PC-9 (cell line): ENCODE data around the gene CLDN6. TPM values are rescaled to one million over a fixed set of nuclear protein-coding genes. Genes with fewer than 3 reads are reported as not detected.

ENCODE experiments used
- BruUV-seq: library from RNA; stranded (reverse); fragments of 400-500 nt; replicated peaks from 2 replicates; lab custom pipeline; 2021; lab: Mats Ljungman, UMichigan
- CTCF ChIA-PET: fragments of 300-600 bp; sonication (Branson Sonifier 250); formaldehyde crosslinking; loops from one replicate; lab custom pipeline; 2022; ENCODE audit warnings: antibody characterized with exemption; lab: Charles Lee
- POLR2A ChIA-PET: fragments of 300-600 bp; sonication (Branson Sonifier 250); formaldehyde crosslinking; loops from one replicate; lab custom pipeline; 2022; ENCODE audit warnings: antibody characterized with exemption; ENCODE audit not compliant: unreplicated experiment; lab: Charles Lee
- DNase-seq, 2 experiments: peaks; one replicate each; pipeline versions ENCODE4 v3.0.0 to v3.0.0-alpha.2; 2015 to 2022; ENCODE audit warnings: mixed read lengths in 1 of 2
- H2AFZ ChIP-seq: fragments of 200-600 bp; sonication (generic); 2 replicates; pipeline ENCODE4 v1.8.1; 2017; ENCODE audit warnings: antibody characterized with exemption
- H3F3A ChIP-seq: fragments of 200-600 bp; sonication (generic); 2 replicates; pipeline ENCODE4 v1.8.1; 2017; ENCODE audit warnings: antibody characterized with exemption, mild to moderate bottlenecking, low read depth; ENCODE audit not compliant: insufficient read depth
- H3K27ac ChIP-seq: fragments of 200-600 bp; sonication (generic); 2 replicates; pipeline ENCODE4 v1.6.1; 2016; ENCODE audit warnings: mixed run types
- H3K27me3 ChIP-seq: fragments of 200-600 bp; sonication (generic); 2 replicates; pipeline ENCODE4 v1.6.1; 2016; ENCODE audit warnings: low read depth, mixed run types; ENCODE audit not compliant: insufficient read depth
- H3K36me3 ChIP-seq: fragments of 200-600 bp; sonication (generic); 2 replicates; pipeline ENCODE4 v1.6.1; 2016; ENCODE audit warnings: low read depth, mixed run types
- H3K4me1 ChIP-seq: fragments of 200-600 bp; sonication (generic); replicated peaks from 2 replicates; pipeline ENCODE4 v1.6.1; 2016; ENCODE audit warnings: mixed run types; ENCODE audit not compliant: insufficient read depth
- H3K4me2 ChIP-seq: fragments of 200-600 bp; sonication (generic); 2 replicates; pipeline ENCODE4 v1.6.1; 2017; ENCODE audit warnings: mixed run types
- H3K4me3 ChIP-seq: fragments of 200-600 bp; sonication (generic); 2 replicates; pipeline ENCODE4 v1.6.1; 2016; ENCODE audit warnings: mixed run types
- H3K79me2 ChIP-seq: fragments of 200-600 bp; sonication (generic); 2 replicates; pipeline ENCODE4 v1.6.1; 2017; ENCODE audit warnings: low read depth, mixed run types
- H3K9me2 ChIP-seq: fragments of 200-600 bp; sonication (generic); 2 replicates; pipeline ENCODE4 v1.8.1; 2017; ENCODE audit warnings: mild to moderate bottlenecking; ENCODE audit not compliant: insufficient read depth
- H3K9me3 ChIP-seq: fragments of 200-600 bp; sonication (generic); 2 replicates; pipeline ENCODE4 v1.8.1; 2016; ENCODE audit warnings: low read depth; ENCODE audit not compliant: insufficient read depth
- H4K20me1 ChIP-seq: fragments of 200-600 bp; sonication (generic); 2 replicates; pipeline ENCODE4 v1.8.1; 2017; ENCODE audit not compliant: insufficient read depth
- EZH2 ChIP-seq: fragments of 200-600 bp; sonication (generic); IDR thresholded peaks from 2 replicates; pipeline ENCODE4 v1.8.0; 2017; ENCODE audit warnings: antibody characterized with exemption, low read depth
- intact Hi-C: fragments of 100-400 bp; cut with micrococcal nuclease; formaldehyde crosslinking; loops from one replicate; pipeline ENCODE4 v1.10.0; 2022; ENCODE audit not compliant: unreplicated experiment
- total RNA-seq: library from RNA; stranded (reverse); gene quantifications from 2 replicates; pipeline ENCODE4 v1.2.3, GENCODE V29; 2021
- TF ChIP-seq, protein P1 (sequence below): fragments of 200-600 bp; sonication (generic); conservative IDR thresholded peaks from 2 replicates; pipeline ENCODE4 v1.6.1; 2017; ENCODE audit warnings: mixed run types, antibody characterized with exemption, mild to moderate bottlenecking, moderate library complexity

Gene CLDN6
- total RNA-seq, 1 experiment from 2014 or later: 0.26 TPM

DNA sequence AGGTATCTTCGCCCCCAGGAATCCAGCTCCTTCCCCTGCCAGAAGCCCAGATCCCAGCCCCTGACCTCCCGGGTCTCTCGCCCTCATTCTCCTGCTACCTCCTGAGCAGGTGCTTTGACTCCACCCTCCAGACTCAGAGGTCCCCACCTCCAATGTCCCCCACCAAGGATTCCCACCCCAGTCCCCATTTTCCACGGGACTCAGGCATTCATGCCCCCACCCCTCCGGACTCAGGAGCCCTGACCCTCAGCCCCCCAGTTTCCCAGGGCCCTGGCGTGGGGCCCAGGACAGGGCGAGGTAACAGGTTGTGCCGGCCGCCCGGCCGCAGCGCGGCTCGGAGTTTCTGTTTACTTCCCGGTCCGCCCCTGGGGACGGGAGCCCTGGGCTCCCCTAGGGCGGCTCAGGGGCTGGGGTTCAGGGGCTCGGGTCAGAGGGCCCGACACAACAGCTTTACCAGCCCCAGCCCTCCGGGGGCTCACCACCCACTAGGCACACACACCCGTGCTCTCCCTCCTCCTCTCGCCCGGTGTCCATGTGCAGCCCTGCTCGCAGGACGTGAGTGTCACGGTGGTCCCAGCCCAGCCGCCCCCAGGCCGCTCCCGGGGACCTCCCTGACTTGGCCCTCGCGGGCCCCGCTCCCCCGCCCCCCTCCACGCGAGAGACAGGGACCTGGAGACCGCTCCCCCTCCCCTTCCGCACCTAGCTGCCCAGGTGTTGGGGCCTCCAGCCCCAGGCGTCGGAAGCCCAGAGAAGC, 18.2 kb upstream of the CLDN6 start:
- H2AFZ ChIP-seq: peak overlapping the region; percentile 82
- peak overlapping the region; percentile 87 for H3K4me2 ChIP-seq
- H3K9me2 ChIP-seq: no peaks in the 10 kb centered on the region
- TF ChIP-seq, protein P1, sequence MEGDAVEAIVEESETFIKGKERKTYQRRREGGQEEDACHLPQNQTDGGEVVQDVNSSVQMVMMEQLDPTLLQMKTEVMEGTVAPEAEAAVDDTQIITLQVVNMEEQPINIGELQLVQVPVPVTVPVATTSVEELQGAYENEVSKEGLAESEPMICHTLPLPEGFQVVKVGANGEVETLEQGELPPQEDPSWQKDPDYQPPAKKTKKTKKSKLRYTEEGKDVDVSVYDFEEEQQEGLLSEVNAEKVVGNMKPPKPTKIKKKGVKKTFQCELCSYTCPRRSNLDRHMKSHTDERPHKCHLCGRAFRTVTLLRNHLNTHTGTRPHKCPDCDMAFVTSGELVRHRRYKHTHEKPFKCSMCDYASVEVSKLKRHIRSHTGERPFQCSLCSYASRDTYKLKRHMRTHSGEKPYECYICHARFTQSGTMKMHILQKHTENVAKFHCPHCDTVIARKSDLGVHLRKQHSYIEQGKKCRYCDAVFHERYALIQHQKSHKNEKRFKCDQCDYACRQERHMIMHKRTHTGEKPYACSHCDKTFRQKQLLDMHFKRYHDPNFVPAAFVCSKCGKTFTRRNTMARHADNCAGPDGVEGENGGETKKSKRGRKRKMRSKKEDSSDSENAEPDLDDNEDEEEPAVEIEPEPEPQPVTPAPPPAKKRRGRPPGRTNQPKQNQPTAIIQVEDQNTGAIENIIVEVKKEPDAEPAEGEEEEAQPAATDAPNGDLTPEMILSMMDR: no peak
- TF ChIP-seq EZH2: no peak
- POLR2A ChIA-PET: interaction anchor here (0.5 kb wide), 1 partner anchor 13 kb away, joined by 8 read pairs; the partner anchor contains the start of genes HCFC1R1 and THOC6
- H3K4me3 ChIP-seq: peak overlapping the region; percentile 92
- H3F3A ChIP-seq: peaks cover 46% of the 10 kb centered on the region
- intact Hi-C loops: loop anchor here (1.0 kb wide), 1 partner anchor 22 kb away; no protein-coding TSS in a partner anchor
- H3K36me3 ChIP-seq: 0 out of 2 replicates have a peak, but pooled peaks cover 3% of the 10 kb centered on the region
- peaks cover 51% of the 10 kb centered on the region for H3K4me1 ChIP-seq
- DNase-seq: peak in 1 of 2 experiments; percentile 63
- no peak overlapping the region; the same call in 1 of the 2 replicates for H3K27ac ChIP-seq
- H3K27me3 ChIP-seq: no peaks in the 10 kb centered on the region
- no peaks in the 10 kb centered on the region for H3K9me3 ChIP-seq
- peaks cover 11% of the 10 kb centered on the region; the same call in 1 of the 2 replicates for H4K20me1 ChIP-seq
- no TSS peak for BruUV-seq
- peaks cover 17% of the 10 kb centered on the region for H3K79me2 ChIP-seq
- CTCF ChIA-PET: no interaction called here

- ChIA-PET CTCF (no interaction called here), POLR2A (interaction anchor here (0.5 kb wide), 1 partner anchor 12 kb away, joined by 8 read pairs; the partner anchor contains the start of genes HCFC1R1 and THOC6)
- intact Hi-C loops: no loop called here
- Histone ChIP-seq H3K9me2 (no peaks in the 10 kb centered on the region), H3K4me3 (peak overlapping the region; percentile 92), H2AFZ (no peak overlapping the region; the same call in 1 of the 2 replicates), H3F3A (peaks cover 52% of the 10 kb centered on the region), H3K27ac (no peak overlapping the region), H4K20me1 (peaks cover 11% of the 10 kb centered on the region; the same call in 1 of the 2 replicates), H3K36me3 (0 out of 2 replicates have a peak, but pooled peaks cover 3% of the 10 kb centered on the region), H3K9me3 (no peaks in the 10 kb centered on the region), H3K27me3 (no peaks in the 10 kb centered on the region), H3K79me2 (peaks cover 17% of the 10 kb centered on the region), H3K4me1 (peaks cover 56% of the 10 kb centered on the region), H3K4me2 (peak overlapping the region; percentile 87)
- DNase-seq: no peak
- no TSS peak for BruUV-seq
- TF ChIP-seq, protein P1: no peak
- TF ChIP-seq EZH2: no peak
Observed at GRCh38 chr16:3035289-3035971, 17.4 kb upstream of the CLDN6 start.

GRCh38 chr16:3032624-3033023, 14.6 kb upstream of the CLDN6 start:
- Histone ChIP-seq H3K36me3 (0 out of 2 replicates have a peak, but pooled peaks cover 3% of the 10 kb centered on the region), H3K4me3 (no peak overlapping the region), H4K20me1 (peaks cover 11% of the 10 kb centered on the region; the same call in 1 of the 2 replicates), H3K27ac (no peak overlapping the region), H3K9me3 (no peaks in the 10 kb centered on the region), H3K79me2 (peaks cover 17% of the 10 kb centered on the region), H3K9me2 (no peaks in the 10 kb centered on the region), H3K4me2 (peak overlapping the region; percentile 65; the same call in 1 of the 2 replicates), H3K4me1 (peaks cover 38% of the 10 kb centered on the region), H3F3A (peaks cover 38% of the 10 kb centered on the region), H3K27me3 (no peaks in the 10 kb centered on the region), H2AFZ (no peak overlapping the region)
- TF ChIP-seq EZH2: no peak
- TF ChIP-seq, protein P1: no peak
- no TSS peak for BruUV-seq
- intact Hi-C loops: no loop called here
- POLR2A ChIA-PET: no interaction called here
- DNase-seq: no peak
- CTCF ChIA-PET: interaction anchor here (1.0 to 2.5 kb wide), 2 partner anchors 23 to 97 kb away, joined by 3 to 16 read pairs; no protein-coding TSS in a partner anchor
